Measurements from ENCODE around the gene DGCR6.

- TF ChIP-seq CTCF (IDR thresholded peaks at IDR 0.05) (no peak), POLR2A (IDR thresholded peaks at IDR 0.05) (no peak)
Measured at GRCh38 chr22:18935889-18936529, 29.9 kb downstream of the DGCR6 start, which contains the start of gene PRODH.

Measured in body of pancreas (tissue), 4 donors.